IMR-90 (cell line): Measurements from ENCODE around the gene RBM23. TPM values are rescaled to one million over a fixed set of nuclear protein-coding genes. Genes with fewer than 3 reads are reported as not detected.
A peak's percentile ranks its signal among the peaks of the same experiment; 100 is the strongest.

Source experiments
- ATAC-seq: fragments of 200-7000 bp; cut with Tn5 transposase; 2 replicates; pipeline ENCODE4 v1.9.1; 2020; ENCODE audit warnings: low read depth, mild to moderate bottlenecking, moderate library complexity
- BruUV-seq: library from RNA; stranded (reverse); fragments of 400-500 nt; replicated peaks from 2 replicates; lab custom pipeline; 2021; lab: Mats Ljungman, UMichigan
- CTCF ChIA-PET: fragments of 300-600 bp; formaldehyde crosslinking; extraction: SDS; loops from one replicate; lab custom pipeline; 2021; ENCODE audit warnings: antibody characterized with exemption; lab: Yijun Ruan, JAX
- POLR2A ChIA-PET: fragments of 300-600 bp; sonication (Branson Sonifier 250); formaldehyde crosslinking; loops from one replicate; lab custom pipeline; 2022; ENCODE audit warnings: antibody characterized with exemption; ENCODE audit not compliant: unreplicated experiment; lab: Charles Lee
- DNase-seq: peaks from one replicate; pipeline ENCODE4 v3.0.0; 2013
- H2AFZ ChIP-seq: replicated peaks from 2 replicates; pipeline ENCODE3; 2013; ENCODE audit warnings: low read length, mild to moderate bottlenecking; ENCODE audit not compliant: poor library complexity
- H2AK5ac ChIP-seq: 2 replicates; pipeline ENCODE4 v1.6.1; 2013; ENCODE audit warnings: low read depth, low read length, inconsistent platforms
- H2AK9ac ChIP-seq: replicated peaks from 2 replicates; pipeline ENCODE3; 2013; ENCODE audit warnings: mild to moderate bottlenecking, low read depth, low read length, moderate library complexity; ENCODE audit not compliant: poor library complexity
- H2BK120ac ChIP-seq: 2 replicates; pipeline ENCODE4 v1.6.1; 2013; ENCODE audit warnings: low read depth, low read length, inconsistent platforms
- H2BK15ac ChIP-seq: 3 replicates; pipeline ENCODE4 v1.6.1; 2013; ENCODE audit warnings: low read depth, low read length, inconsistent platforms
- H2BK20ac ChIP-seq: 2 replicates; pipeline ENCODE4 v1.6.1; 2013; ENCODE audit warnings: low read depth, mild to moderate bottlenecking, inconsistent platforms, low read length, moderate library complexity
- H2BK5ac ChIP-seq: 2 replicates; pipeline ENCODE4 v1.6.1; 2013; ENCODE audit warnings: mild to moderate bottlenecking, low read depth, low read length, inconsistent platforms; ENCODE audit not compliant: poor library complexity, severe bottlenecking
- H3K14ac ChIP-seq: replicated peaks from 2 replicates; pipeline ENCODE4 v1.6.1; 2013; ENCODE audit warnings: low read depth, low read length, inconsistent platforms
- H3K18ac ChIP-seq: 2 replicates; pipeline ENCODE4 v1.6.1; 2013; ENCODE audit warnings: low read depth, low read length, control low read depth
- H3K23ac ChIP-seq: 2 replicates; pipeline ENCODE4 v1.6.1; 2013; ENCODE audit warnings: low read depth, low read length, inconsistent platforms
- H3K27ac ChIP-seq: 2 replicates; pipeline ENCODE4 v1.5.1; 2013; ENCODE audit warnings: mild to moderate bottlenecking, control low read depth, low read length; ENCODE audit not compliant: insufficient read depth
- H3K27me3 ChIP-seq: 2 replicates; pipeline ENCODE4 v1.6.1; 2013; ENCODE audit warnings: low read length; ENCODE audit not compliant: control insufficient read depth, insufficient read depth
- H3K36me3 ChIP-seq: 2 replicates; pipeline ENCODE4 v1.6.1; 2013; ENCODE audit warnings: low read length, mixed read lengths; ENCODE audit not compliant: control insufficient read depth, insufficient read depth
- H3K4ac ChIP-seq: 2 replicates; pipeline ENCODE4 v1.6.1; 2013; ENCODE audit warnings: low read depth, low read length, inconsistent platforms
- H3K4me1 ChIP-seq: 2 replicates; pipeline ENCODE4 v1.6.1; 2013; ENCODE audit warnings: low read length, mixed read lengths; ENCODE audit not compliant: control insufficient read depth, insufficient read depth
- H3K4me2 ChIP-seq: 2 replicates; pipeline ENCODE4 v1.6.1; 2013; ENCODE audit warnings: low read depth, mild to moderate bottlenecking, control low read depth, low read length, moderate library complexity
- H3K4me3 ChIP-seq: 2 replicates; pipeline ENCODE4 v1.5.1; 2013; ENCODE audit warnings: low read depth, mild to moderate bottlenecking, control low read depth, low read length, moderate library complexity; ENCODE audit not compliant: insufficient read depth
- H3K56ac ChIP-seq: 2 replicates; pipeline ENCODE4 v1.6.1; 2013; ENCODE audit warnings: low read length, inconsistent platforms; ENCODE audit not compliant: insufficient read depth; ENCODE audit errors: extremely low read depth
- H3K79me1 ChIP-seq, 2 experiments: 2 replicates each; pipeline ENCODE4 v1.6.1; 2013; ENCODE audit warnings: low read length in 2 of 2, inconsistent platforms in 1 of 2, low read depth in 1 of 2
- H3K9ac ChIP-seq: 2 replicates; pipeline ENCODE4 v1.6.1; 2013; ENCODE audit warnings: low read depth, low read length, control low read depth
- H3K9me1 ChIP-seq: 2 replicates; pipeline ENCODE4 v1.6.1; 2013; ENCODE audit warnings: low read length, inconsistent platforms; ENCODE audit not compliant: insufficient read depth
- H3K9me3 ChIP-seq: 2 replicates; pipeline ENCODE4 v1.6.1; 2013; ENCODE audit warnings: low read length; ENCODE audit not compliant: control insufficient read depth, insufficient read depth
- H4K20me1 ChIP-seq: 2 replicates; pipeline ENCODE4 v1.6.1; 2013; ENCODE audit warnings: low read length, inconsistent platforms; ENCODE audit not compliant: insufficient read depth
- H4K5ac ChIP-seq: 2 replicates; pipeline ENCODE4 v1.6.1; 2013; ENCODE audit warnings: mild to moderate bottlenecking, low read depth, low read length, control low read depth
- H4K8ac ChIP-seq, 2 experiments: 2 replicates each; pipeline ENCODE4 v1.6.1; 2013; ENCODE audit warnings: low read depth in 2 of 2, low read length in 2 of 2, control low read depth in 1 of 2, inconsistent platforms in 1 of 2
- H4K91ac ChIP-seq: 2 replicates; pipeline ENCODE4 v1.6.1; 2013; ENCODE audit warnings: low read depth, low read length, inconsistent platforms; ENCODE audit not compliant: insufficient read depth
- BHLHE40 ChIP-seq: fragments of 150-350 bp; IDR thresholded peaks from 2 replicates; pipeline ENCODE4 v1.6.1; 2016; ENCODE audit warnings: mild to moderate bottlenecking, low read depth, low read length
- CEBPB ChIP-seq: IDR thresholded peaks from 2 replicates; pipeline ENCODE4 v1.6.1; 2012; ENCODE audit warnings: low read depth, low read length, improper control_type of control experiment
- CHD1 ChIP-seq: IDR thresholded peaks from 2 replicates; pipeline ENCODE4 v1.6.1; 2012; ENCODE audit warnings: low read depth, low read length, improper control_type of control experiment
- ELK1 ChIP-seq: fragments of 150-350 bp; IDR thresholded peaks from 2 replicates; pipeline ENCODE4 v1.6.1; 2016; ENCODE audit warnings: low read depth, mild to moderate bottlenecking, low read length, moderate library complexity, borderline replicate concordance
- FOS ChIP-seq: fragments of 150-350 bp; IDR thresholded peaks from 2 replicates; pipeline ENCODE4 v1.6.1; 2016; ENCODE audit warnings: low read depth, low read length
- MAFK ChIP-seq: IDR thresholded peaks from 2 replicates; pipeline ENCODE4 v1.6.1; 2012; ENCODE audit warnings: low read depth, low read length, improper control_type of control experiment
- MAZ ChIP-seq: IDR thresholded peaks from 2 replicates; pipeline ENCODE4 v1.6.1; 2012; ENCODE audit warnings: low read depth, mild to moderate bottlenecking, low read length, improper control_type of control experiment, moderate library complexity, borderline replicate concordance
- MXI1 ChIP-seq: IDR thresholded peaks from 2 replicates; pipeline ENCODE4 v1.6.1; 2012; ENCODE audit warnings: low read depth, mild to moderate bottlenecking, low read length, moderate library complexity, borderline replicate concordance
- NFE2L2 ChIP-seq: fragments of 150-350 bp; IDR thresholded peaks from 2 replicates; pipeline ENCODE4 v1.6.1; 2016; ENCODE audit warnings: low read depth, mild to moderate bottlenecking, low read length
- POLR2A ChIP-seq: IDR thresholded peaks from 2 replicates; pipeline ENCODE4 v1.6.1; 2012; ENCODE audit warnings: mild to moderate bottlenecking, low read depth, low read length
- RAD21 ChIP-seq: IDR thresholded peaks from 2 replicates; pipeline ENCODE4 v1.6.1; 2012; ENCODE audit warnings: low read length, improper control_type of control experiment
- RCOR1 ChIP-seq: IDR thresholded peaks from 2 replicates; pipeline ENCODE4 v1.6.1; 2012; ENCODE audit warnings: mild to moderate bottlenecking, low read length, improper control_type of control experiment; ENCODE audit not compliant: insufficient replicate concordance
- RFX5 ChIP-seq: IDR thresholded peaks from 2 replicates; pipeline ENCODE4 v1.8.0; 2012; ENCODE audit warnings: low read depth, mild to moderate bottlenecking, low read length, moderate library complexity
- SMC3 ChIP-seq: fragments of 150-350 bp; IDR thresholded peaks from 2 replicates; pipeline ENCODE4 v1.6.1; 2016; ENCODE audit warnings: low read depth, mild to moderate bottlenecking, antibody characterized with exemption, low read length, moderate library complexity
- USF2 ChIP-seq: fragments of 150-350 bp; IDR thresholded peaks from 2 replicates; pipeline ENCODE4 v1.6.1; 2017; ENCODE audit warnings: mild to moderate bottlenecking, antibody characterized with exemption, low read length, low read depth
- WGBS, 2 experiments: methylation state at CpG; one replicate each; pipeline versions ENCODE4 v1.1.5 to v1.1.7; 2013; ENCODE audit warnings: missing lambda C conversion rate in 2 of 2; ENCODE audit not compliant: insufficient read length in 1 of 2; ENCODE audit errors: extremely low coverage in 2 of 2; 5-methylcytosine and 5-hydroxymethylcytosine counted together
- dilution Hi-C: fragments of 300-500 bp; cut with HindIII; formaldehyde crosslinking; loops from one replicate; pipeline ENCODE4 v1.14.3; 2018; ENCODE audit warnings: low sequenced_read_pairs; ENCODE audit not compliant: unreplicated experiment
- in situ Hi-C: fragments of 300-500 bp; cut with MboI; formaldehyde crosslinking; loops from 3 replicates; pipeline ENCODE4 v1.14.3; 2019; ENCODE audit warnings: low sequenced_read_pairs, inconsistent platforms, mixed read lengths
- intact Hi-C: fragments of 100-400 bp; cut with micrococcal nuclease; formaldehyde crosslinking; loops from 2 replicates; pipeline ENCODE4 v1.10.0; 2022
- polyA plus RNA-seq, 3 experiments: library from polyadenylated mRNA; depleted of rRNA; stranded (reverse); fragments of >200 nt; gene quantifications; 2 replicates each; pipeline ENCODE4 v1.2.3, GENCODE V29; 2012; ENCODE audit warnings: low replicate concordance in 1 of 3
- total RNA-seq: library from RNA; depleted of rRNA; stranded (reverse); fragments of >200 nt; gene quantifications from 2 replicates; pipeline ENCODE4 v1.2.3, GENCODE V29; 2012

The RBM23 gene
- total and polyA plus RNA-seq, 2 of the 4 experiments (the other 2 are of a cell fraction), result 44.7 to 375 TPM

- Histone ChIP-seq H3K9ac (peak overlapping the region; percentile 41), H3K9me1 (peaks cover 11% of the 10 kb centered on the region; the same call in 1 of the 2 replicates), H3K23ac (peak overlapping the region; percentile 73), H3K9me3 (no peaks in the 10 kb centered on the region), H3K4me2 (peak overlapping the region; percentile 76), H2BK15ac (no peak overlapping the region; the same call in 2 of the 3 replicates), H4K8ac (peak overlapping the region; percentile 27 to 87), H4K91ac (peak overlapping the region; percentile 77), H3K56ac (peak overlapping the region; percentile 78; the same call in 1 of the 2 replicates), H2AK9ac (peak overlapping the region; percentile 73), H4K5ac (peak overlapping the region; percentile 66), H3K4me1 (peaks cover 5% of the 10 kb centered on the region; the same call in 1 of the 2 replicates), H3K27me3 (no peaks in the 10 kb centered on the region), H3K4ac (peak overlapping the region; percentile 76), H2BK20ac (peak overlapping the region; percentile 11; the same call in 1 of the 2 replicates), H3K4me3 (peak overlapping the region; percentile 47), H2AFZ (peak overlapping the region; percentile 98), H4K20me1 (no peaks in the 10 kb centered on the region), H3K18ac (peak overlapping the region; percentile 20), H2AK5ac (peak overlapping the region; percentile 64; the same call in 1 of the 2 replicates), H2BK5ac (peak overlapping the region; percentile 18), H3K14ac (peak overlapping the region; percentile 95), H3K79me1 (peaks cover 7 to 17% of the 10 kb centered on the region in 2 experiments; a peak in 3 of 4 replicates), H2BK120ac (peak overlapping the region; percentile 49; the same call in 1 of the 2 replicates), H3K36me3 (no peaks in the 10 kb centered on the region), H3K27ac (peak overlapping the region; percentile 6; the same call in 1 of the 2 replicates)
- ATAC-seq (peak; percentile 66), DNase-seq (peak; percentile 75)
- ChIA-PET CTCF (no interaction called here), POLR2A (no interaction called here)
- in situ Hi-C loops, result no loop called here
- no TSS peak for BruUV-seq
- dilution Hi-C loops, result no loop called here
- intact Hi-C loops, result loop anchor here (2.0 kb wide), 1 partner anchor 15 kb away; no protein-coding TSS in a partner anchor
- 32% methylated on average over 5 of the region's 11 CpGs; no CpG with 5 or more reads in 1 of the 2 experiments for WGBS, 2 experiments
- TF ChIP-seq RCOR1 (no peak), MXI1 (no peak), CEBPB (no peak), MAZ (no peak), CHD1 (no peak), POLR2A (no peak), ELK1 (no peak), MAFK (no peak), NFE2L2 (no peak), USF2 (no peak), SMC3 (no peak), RAD21 (no peak), RFX5 (no peak), BHLHE40 (no peak), FOS (no peak)
These were observed 31.5 kb downstream of the RBM23 start for GRCh38 chr14:22887260-22887989.
